ENCODE measurements around the gene GLS2.

The GLS2 gene

GRCh38 chr12:56487448-56488040, 417 bp downstream of the GLS2 start:
- H3K27me3 ChIP-seq (replicated peaks; ENCODE audit: control insufficient read depth, insufficient read depth, low read length), result peaks cover 46% of the 10 kb centered on the region
- no peak overlapping the region for H3K9ac ChIP-seq (ENCODE audit: low read length)
- H3K4me3 ChIP-seq (ENCODE audit: low read length), result peak overlapping the region; percentile 71

GRCh38 chr12:56486694-56487093, 1.3 kb downstream of the GLS2 start:
- H3K9ac ChIP-seq (ENCODE audit: low read length), result no peak overlapping the region
- no peak for DNase-seq (ENCODE audit: low read depth)
- peaks cover 44% of the 10 kb centered on the region for H3K27me3 ChIP-seq (replicated peaks; ENCODE audit: control insufficient read depth, insufficient read depth, low read length)
- peaks cover 11% of the 10 kb centered on the region for H3K4me1 ChIP-seq (ENCODE audit: control insufficient read depth, insufficient read depth, low read length)
- no peaks in the 10 kb centered on the region for H3K36me3 ChIP-seq (ENCODE audit: control insufficient read depth, insufficient read depth, low read length, severe bottlenecking)
- H3K4me3 ChIP-seq (ENCODE audit: low read length), result no peak overlapping the region
- H3K9me3 ChIP-seq (ENCODE audit: control insufficient read depth, low read length), result peaks cover 3% of the 10 kb centered on the region

More at GRCh38 chr12:56487448-56488040, 417 bp downstream of the GLS2 start:
- Histone ChIP-seq H3K36me3 (ENCODE audit: control insufficient read depth, insufficient read depth, low read length, severe bottlenecking) (no peaks in the 10 kb centered on the region), H3K4me1 (ENCODE audit: control insufficient read depth, insufficient read depth, low read length) (peaks cover 11% of the 10 kb centered on the region), H3K9me3 (ENCODE audit: control insufficient read depth, low read length) (peaks cover 3% of the 10 kb centered on the region)
- peak; percentile 30 for DNase-seq (ENCODE audit: low read depth)

- Histone ChIP-seq H3K36me3 (ENCODE audit: control insufficient read depth, insufficient read depth, low read length, severe bottlenecking) (no peaks in the 10 kb centered on the region), H3K9ac (ENCODE audit: low read length) (no peak overlapping the region), H3K4me1 (ENCODE audit: control insufficient read depth, insufficient read depth, low read length) (peaks cover 11% of the 10 kb centered on the region), H3K4me3 (ENCODE audit: low read length) (no peak overlapping the region), H3K27me3 (replicated peaks; ENCODE audit: control insufficient read depth, insufficient read depth, low read length) (peaks cover 24% of the 10 kb centered on the region), H3K9me3 (ENCODE audit: control insufficient read depth, low read length) (peaks cover 3% of the 10 kb centered on the region)
- no peak for DNase-seq (ENCODE audit: low read depth)
Measured at GRCh38 chr12:56484566-56484965, 3.4 kb downstream of the GLS2 start.

- Histone ChIP-seq H3K4me3 (ENCODE audit: low read length) (no peak overlapping the region), H3K9ac (ENCODE audit: low read length) (no peak overlapping the region), H3K9me3 (ENCODE audit: control insufficient read depth, low read length) (no peaks in the 10 kb centered on the region), H3K27me3 (replicated peaks; ENCODE audit: control insufficient read depth, insufficient read depth, low read length) (no peaks in the 10 kb centered on the region), H3K36me3 (ENCODE audit: control insufficient read depth, insufficient read depth, low read length, severe bottlenecking) (no peaks in the 10 kb centered on the region), H3K4me1 (ENCODE audit: control insufficient read depth, insufficient read depth, low read length) (no peaks in the 10 kb centered on the region)
- no peak for DNase-seq (ENCODE audit: low read depth)
Measured at GRCh38 chr12:56479625-56480024, 8.3 kb downstream of the GLS2 start.

- Histone ChIP-seq H3K9ac (ENCODE audit: low read length) (no peak overlapping the region), H3K36me3 (ENCODE audit: control insufficient read depth, insufficient read depth, low read length, severe bottlenecking) (no peaks in the 10 kb centered on the region), H3K27me3 (replicated peaks; ENCODE audit: control insufficient read depth, insufficient read depth, low read length) (no peaks in the 10 kb centered on the region), H3K4me3 (ENCODE audit: low read length) (no peak overlapping the region), H3K9me3 (ENCODE audit: control insufficient read depth, low read length) (no peaks in the 10 kb centered on the region), H3K4me1 (ENCODE audit: control insufficient read depth, insufficient read depth, low read length) (no peaks in the 10 kb centered on the region)
- DNase-seq (ENCODE audit: low read depth), result no peak
Measured at GRCh38 chr12:56477521-56478225, 10.3 kb downstream of the GLS2 start.

- Histone ChIP-seq H3K9ac (ENCODE audit: low read length) (no peak overlapping the region), H3K27me3 (replicated peaks; ENCODE audit: control insufficient read depth, insufficient read depth, low read length) (no peaks in the 10 kb centered on the region), H3K4me3 (ENCODE audit: low read length) (no peak overlapping the region), H3K36me3 (ENCODE audit: control insufficient read depth, insufficient read depth, low read length, severe bottlenecking) (no peaks in the 10 kb centered on the region), H3K4me1 (ENCODE audit: control insufficient read depth, insufficient read depth, low read length) (no peaks in the 10 kb centered on the region), H3K9me3 (ENCODE audit: control insufficient read depth, low read length) (no peaks in the 10 kb centered on the region)
- no peak for DNase-seq (ENCODE audit: low read depth)
Measured at GRCh38 chr12:56476972-56477432, 11.0 kb downstream of the GLS2 start.

GRCh38 chr12:56476143-56476542, 11.8 kb downstream of the GLS2 start:
- Histone ChIP-seq H3K9me3 (ENCODE audit: control insufficient read depth, low read length) (no peaks in the 10 kb centered on the region), H3K9ac (ENCODE audit: low read length) (no peak overlapping the region), H3K4me1 (ENCODE audit: control insufficient read depth, insufficient read depth, low read length) (no peaks in the 10 kb centered on the region), H3K27me3 (replicated peaks; ENCODE audit: control insufficient read depth, insufficient read depth, low read length) (no peaks in the 10 kb centered on the region), H3K36me3 (ENCODE audit: control insufficient read depth, insufficient read depth, low read length, severe bottlenecking) (no peaks in the 10 kb centered on the region), H3K4me3 (ENCODE audit: low read length) (no peak overlapping the region)
- DNase-seq (ENCODE audit: low read depth), result no peak

- H3K9me3 ChIP-seq (ENCODE audit: control insufficient read depth, low read length), result no peaks in the 10 kb centered on the region
- H3K4me3 ChIP-seq (ENCODE audit: low read length), result no peak overlapping the region
- no peaks in the 10 kb centered on the region for H3K36me3 ChIP-seq (ENCODE audit: control insufficient read depth, insufficient read depth, low read length, severe bottlenecking)
- H3K9ac ChIP-seq (ENCODE audit: low read length), result no peak overlapping the region
- DNase-seq (ENCODE audit: low read depth), result no peak
- H3K4me1 ChIP-seq (ENCODE audit: control insufficient read depth, insufficient read depth, low read length), result peaks cover 6% of the 10 kb centered on the region
- H3K27me3 ChIP-seq (replicated peaks; ENCODE audit: control insufficient read depth, insufficient read depth, low read length), result no peaks in the 10 kb centered on the region
Measured at GRCh38 chr12:56474389-56474788, 13.6 kb downstream of the GLS2 start.

GRCh38 chr12:56469007-56469930, 18.7 kb downstream of the GLS2 start:
- DNase-seq (ENCODE audit: low read depth), result no peak
- Histone ChIP-seq H3K4me3 (ENCODE audit: low read length) (peak overlapping the region; percentile 97), H3K36me3 (ENCODE audit: control insufficient read depth, insufficient read depth, low read length, severe bottlenecking) (no peaks in the 10 kb centered on the region), H3K9me3 (ENCODE audit: control insufficient read depth, low read length) (no peaks in the 10 kb centered on the region), H3K9ac (ENCODE audit: low read length) (peak overlapping the region; percentile 97), H3K4me1 (ENCODE audit: control insufficient read depth, insufficient read depth, low read length) (peaks cover 10% of the 10 kb centered on the region), H3K27me3 (replicated peaks; ENCODE audit: control insufficient read depth, insufficient read depth, low read length) (no peaks in the 10 kb centered on the region)

GRCh38 chr12:56468216-56469006, 19.6 kb downstream of the GLS2 start, which contains the start of gene SPRYD4:
SPRYD4 (plus strand) TSS chr12:56468578; CDS start chr12:56468592, 14 bp downstream.
- H3K4me3 ChIP-seq (ENCODE audit: low read length), result peak within 1 kb of the TSS; percentile 97
- H3K9me3 ChIP-seq (ENCODE audit: control insufficient read depth, low read length), result no peaks in the 10 kb centered on the region
- H3K27me3 ChIP-seq (replicated peaks; ENCODE audit: control insufficient read depth, insufficient read depth, low read length), result no peaks in the 10 kb centered on the region
- peak within 1 kb of the TSS; percentile 97 for H3K9ac ChIP-seq (ENCODE audit: low read length)
- peaks cover 14% of the 10 kb centered on the region for H3K4me1 ChIP-seq (ENCODE audit: control insufficient read depth, insufficient read depth, low read length)
- DNase-seq (ENCODE audit: low read depth), result peak; percentile 97
- H3K36me3 ChIP-seq (ENCODE audit: control insufficient read depth, insufficient read depth, low read length, severe bottlenecking), result no peaks in the 10 kb centered on the region
